ENCODE measurements around the gene ZNF521. TPM values are rescaled to one million over a fixed set of nuclear protein-coding genes. Genes with fewer than 3 reads are reported as not detected.

The ZNF521 gene
- total and polyA plus RNA-seq, 2 of the 13 experiments (the other 11 are each of a cell fraction or from before 2014, with no cell fraction given) = 0.02 TPM; not detected in 1

DNA sequence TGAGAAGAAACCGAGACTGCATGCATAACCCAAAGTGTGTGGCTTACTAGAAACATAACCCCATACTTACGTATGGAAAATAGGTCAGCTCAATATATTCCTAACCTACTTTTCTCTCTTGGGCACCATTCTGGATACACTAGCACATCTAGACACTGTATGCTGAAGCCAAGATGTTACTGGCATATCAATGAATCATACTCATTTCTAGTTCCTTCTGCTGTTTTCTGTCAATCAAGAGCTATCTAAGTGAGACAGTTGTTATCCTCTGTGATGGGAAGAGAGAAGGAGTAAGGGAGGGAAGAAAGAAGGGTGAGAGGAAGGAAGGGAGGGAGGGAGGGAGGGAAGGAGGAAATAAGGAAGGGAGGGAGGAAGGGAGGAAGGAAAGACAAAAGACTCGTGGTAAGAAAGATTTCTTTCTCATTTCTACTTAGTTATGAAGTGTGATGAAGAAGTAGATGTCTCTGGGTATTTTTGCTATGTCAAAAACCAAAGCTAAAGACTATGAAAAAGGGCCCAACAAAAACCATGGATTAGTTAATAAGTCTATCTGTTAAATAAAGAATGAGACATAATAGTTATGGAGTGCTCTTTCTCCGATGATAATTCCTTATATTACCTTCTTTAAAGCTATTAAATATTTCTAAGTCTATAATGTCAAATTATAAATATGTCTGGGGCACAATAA is 248.4 kb downstream of the ZNF521 start:
- no peak overlapping the region for H3K9ac ChIP-seq (ENCODE audit: insufficient read depth, low read depth, low read length)
- FAIRE-seq = no peak
- H3K27ac ChIP-seq (ENCODE audit: extremely low read length, insufficient read depth, low read length) = no peak overlapping the region
- no TSS peak for BruUV-seq (replicated peaks)
- in situ Hi-C loops (cut with HindIII; ENCODE audit: extremely low pct_ligation_motif_present, low pct_unique_long_range_greater_than_20kb) = no loop called here
- intact Hi-C loops (cut with micrococcal nuclease; ENCODE audit: unreplicated experiment) = no loop called here
- H2AFZ ChIP-seq (ENCODE audit: low read length) = no peak overlapping the region
- H3K4me3 ChIP-seq (replicated peaks in 1 of 3; ENCODE audit: insufficient read depth in 1 of 3, low read depth in 2 of 3, low read length in 3 of 3) = no peak overlapping the region
- ChIA-PET POLR2A (no interaction called here), CTCF (ENCODE audit: low intra/inter-chr PET ratio, low total read pairs) (no interaction called here)
- no peaks in the 10 kb centered on the region for H3K27me3 ChIP-seq (ENCODE audit: control insufficient read depth in 1 of 2, insufficient read depth in 2 of 2, low read length in 2 of 2)
- H3K4me1 ChIP-seq (ENCODE audit: insufficient read depth, low read length) = no peaks in the 10 kb centered on the region
- H3K9me3 ChIP-seq (ENCODE audit: low read length) = no peaks in the 10 kb centered on the region
- H4K20me1 ChIP-seq (ENCODE audit: insufficient read depth, low read length) = no peaks in the 10 kb centered on the region
- H3K4me2 ChIP-seq (ENCODE audit: low read depth, low read length) = no peak overlapping the region
- DNase-seq (ENCODE audit: low spot score) = no peak
- WGBS (ENCODE audit: low lambda C conversion rate) = 13% methylated on average over 4 of the region's 4 CpGs
- no peak for ATAC-seq
- no peaks in the 10 kb centered on the region for H3K79me2 ChIP-seq (ENCODE audit: insufficient read depth, low read length)
- H3K36me3 ChIP-seq (replicated peaks in 1 of 2; ENCODE audit: control insufficient read depth in 1 of 2, insufficient read depth in 2 of 2, low read length in 2 of 2) = no peaks in the 10 kb centered on the region
- TF ChIP-seq ZNF788 (CRISPR knock-in tag; IDR thresholded peaks at IDR 0.05; ENCODE audit: borderline replicate concordance) (no peak), TBL1XR1 (IDR thresholded peaks at IDR 0.05; ENCODE audit: borderline replicate concordance, low read length, partially characterized antibody) (no peak), MAF1 (CRISPR knock-in tag; IDR thresholded peaks at IDR 0.05; ENCODE audit: borderline replicate concordance) (no peak), THAP11 (CRISPR knock-in tag; IDR thresholded peaks at IDR 0.05) (no peak), NFE2L2 (IDR thresholded peaks at IDR 0.05; ENCODE audit: low read length) (no peak), NONO (IDR thresholded peaks at IDR 0.05) (no peak), NONO (CRISPR knock-in tag; conservative IDR thresholded peaks at IDR 0.05) (no peak), ZSCAN21 (CRISPR knock-in tag; IDR thresholded peaks at IDR 0.05; ENCODE audit: borderline replicate concordance) (no peak), ZNF432 (CRISPR knock-in tag; IDR thresholded peaks at IDR 0.05; ENCODE audit: borderline replicate concordance) (no peak), MZF1 (CRISPR knock-in tag; IDR thresholded peaks at IDR 0.05; ENCODE audit: borderline replicate concordance) (no peak), PPARG (CRISPR knock-in tag; conservative IDR thresholded peaks at IDR 0.05) (no peak)
- TF ChIP-seq, protein P1, sequence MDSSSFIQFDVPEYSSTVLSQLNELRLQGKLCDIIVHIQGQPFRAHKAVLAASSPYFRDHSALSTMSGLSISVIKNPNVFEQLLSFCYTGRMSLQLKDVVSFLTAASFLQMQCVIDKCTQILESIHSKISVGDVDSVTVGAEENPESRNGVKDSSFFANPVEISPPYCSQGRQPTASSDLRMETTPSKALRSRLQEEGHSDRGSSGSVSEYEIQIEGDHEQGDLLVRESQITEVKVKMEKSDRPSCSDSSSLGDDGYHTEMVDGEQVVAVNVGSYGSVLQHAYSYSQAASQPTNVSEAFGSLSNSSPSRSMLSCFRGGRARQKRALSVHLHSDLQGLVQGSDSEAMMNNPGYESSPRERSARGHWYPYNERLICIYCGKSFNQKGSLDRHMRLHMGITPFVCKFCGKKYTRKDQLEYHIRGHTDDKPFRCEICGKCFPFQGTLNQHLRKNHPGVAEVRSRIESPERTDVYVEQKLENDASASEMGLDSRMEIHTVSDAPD (CRISPR knock-in tag; IDR thresholded peaks at IDR 0.05) = no peak
- TF ChIP-seq, protein P2, sequence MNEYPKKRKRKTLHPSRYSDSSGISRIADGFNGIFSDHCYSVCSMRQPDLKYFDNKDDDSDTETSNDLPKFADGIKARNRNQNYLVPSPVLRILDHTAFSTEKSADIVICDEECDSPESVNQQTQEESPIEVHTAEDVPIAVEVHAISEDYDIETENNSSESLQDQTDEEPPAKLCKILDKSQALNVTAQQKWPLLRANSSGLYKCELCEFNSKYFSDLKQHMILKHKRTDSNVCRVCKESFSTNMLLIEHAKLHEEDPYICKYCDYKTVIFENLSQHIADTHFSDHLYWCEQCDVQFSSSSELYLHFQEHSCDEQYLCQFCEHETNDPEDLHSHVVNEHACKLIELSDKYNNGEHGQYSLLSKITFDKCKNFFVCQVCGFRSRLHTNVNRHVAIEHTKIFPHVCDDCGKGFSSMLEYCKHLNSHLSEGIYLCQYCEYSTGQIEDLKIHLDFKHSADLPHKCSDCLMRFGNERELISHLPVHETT (CRISPR knock-in tag; conservative IDR thresholded peaks at IDR 0.05) = no peak
- TF ChIP-seq, protein P3, sequence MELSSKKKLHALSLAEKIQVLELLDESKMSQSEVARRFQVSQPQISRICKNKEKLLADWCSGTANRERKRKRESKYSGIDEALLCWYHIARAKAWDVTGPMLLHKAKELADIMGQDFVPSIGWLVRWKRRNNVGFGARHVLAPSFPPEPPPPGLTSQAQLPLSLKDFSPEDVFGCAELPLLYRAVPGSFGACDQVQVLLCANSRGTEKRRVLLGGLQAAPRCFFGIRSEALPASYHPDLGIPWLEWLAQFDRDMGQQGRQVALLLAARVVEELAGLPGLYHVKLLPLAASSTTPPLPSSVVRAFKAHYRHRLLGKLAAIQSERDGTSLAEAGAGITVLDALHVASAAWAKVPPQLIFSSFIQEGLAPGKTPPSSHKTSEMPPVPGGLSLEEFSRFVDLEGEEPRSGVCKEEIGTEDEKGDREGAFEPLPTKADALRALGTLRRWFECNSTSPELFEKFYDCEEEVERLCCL (CRISPR knock-in tag; IDR thresholded peaks at IDR 0.05; ENCODE audit: borderline replicate concordance) = no peak
- TF ChIP-seq, protein P4, sequence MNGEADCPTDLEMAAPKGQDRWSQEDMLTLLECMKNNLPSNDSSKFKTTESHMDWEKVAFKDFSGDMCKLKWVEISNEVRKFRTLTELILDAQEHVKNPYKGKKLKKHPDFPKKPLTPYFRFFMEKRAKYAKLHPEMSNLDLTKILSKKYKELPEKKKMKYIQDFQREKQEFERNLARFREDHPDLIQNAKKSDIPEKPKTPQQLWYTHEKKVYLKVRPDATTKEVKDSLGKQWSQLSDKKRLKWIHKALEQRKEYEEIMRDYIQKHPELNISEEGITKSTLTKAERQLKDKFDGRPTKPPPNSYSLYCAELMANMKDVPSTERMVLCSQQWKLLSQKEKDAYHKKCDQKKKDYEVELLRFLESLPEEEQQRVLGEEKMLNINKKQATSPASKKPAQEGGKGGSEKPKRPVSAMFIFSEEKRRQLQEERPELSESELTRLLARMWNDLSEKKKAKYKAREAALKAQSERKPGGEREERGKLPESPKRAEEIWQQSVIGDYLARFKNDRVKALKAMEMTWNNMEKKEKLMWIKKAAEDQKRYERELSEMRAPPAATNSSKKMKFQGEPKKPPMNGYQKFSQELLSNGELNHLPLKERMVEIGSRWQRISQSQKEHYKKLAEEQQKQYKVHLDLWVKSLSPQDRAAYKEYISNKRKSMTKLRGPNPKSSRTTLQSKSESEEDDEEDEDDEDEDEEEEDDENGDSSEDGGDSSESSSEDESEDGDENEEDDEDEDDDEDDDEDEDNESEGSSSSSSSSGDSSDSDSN (CRISPR knock-in tag; IDR thresholded peaks at IDR 0.05) = no peak
- TF ChIP-seq, protein P5, sequence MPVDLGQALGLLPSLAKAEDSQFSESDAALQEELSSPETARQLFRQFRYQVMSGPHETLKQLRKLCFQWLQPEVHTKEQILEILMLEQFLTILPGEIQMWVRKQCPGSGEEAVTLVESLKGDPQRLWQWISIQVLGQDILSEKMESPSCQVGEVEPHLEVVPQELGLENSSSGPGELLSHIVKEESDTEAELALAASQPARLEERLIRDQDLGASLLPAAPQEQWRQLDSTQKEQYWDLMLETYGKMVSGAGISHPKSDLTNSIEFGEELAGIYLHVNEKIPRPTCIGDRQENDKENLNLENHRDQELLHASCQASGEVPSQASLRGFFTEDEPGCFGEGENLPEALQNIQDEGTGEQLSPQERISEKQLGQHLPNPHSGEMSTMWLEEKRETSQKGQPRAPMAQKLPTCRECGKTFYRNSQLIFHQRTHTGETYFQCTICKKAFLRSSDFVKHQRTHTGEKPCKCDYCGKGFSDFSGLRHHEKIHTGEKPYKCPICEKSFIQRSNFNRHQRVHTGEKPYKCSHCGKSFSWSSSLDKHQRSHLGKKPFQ (CRISPR knock-in tag; IDR thresholded peaks at IDR 0.05; ENCODE audit: insufficient replicate concordance) = no peak
